ENCODE results near the gene NDUFAF7.

DNA sequence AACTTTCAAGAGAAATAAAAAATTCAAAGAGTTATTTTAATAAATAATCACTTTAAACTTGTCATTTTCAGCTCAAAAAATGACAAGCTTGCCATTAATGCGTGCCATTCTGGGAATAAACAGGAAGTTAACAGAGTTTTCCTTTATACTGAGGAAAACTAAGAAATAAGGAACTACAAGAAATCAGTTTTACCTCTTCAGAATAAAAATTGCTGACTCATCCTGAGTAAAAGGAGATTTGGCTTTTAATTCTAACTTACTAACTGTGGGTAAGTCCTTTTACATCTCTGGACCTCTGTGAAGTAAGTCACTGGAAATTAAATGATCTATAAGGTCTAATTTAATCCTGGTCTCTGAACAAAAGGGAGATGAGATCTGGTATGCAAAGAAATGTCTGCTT lies 16.2 kb upstream of the NDUFAF7 start:
- TF ChIP-seq, protein P1, sequence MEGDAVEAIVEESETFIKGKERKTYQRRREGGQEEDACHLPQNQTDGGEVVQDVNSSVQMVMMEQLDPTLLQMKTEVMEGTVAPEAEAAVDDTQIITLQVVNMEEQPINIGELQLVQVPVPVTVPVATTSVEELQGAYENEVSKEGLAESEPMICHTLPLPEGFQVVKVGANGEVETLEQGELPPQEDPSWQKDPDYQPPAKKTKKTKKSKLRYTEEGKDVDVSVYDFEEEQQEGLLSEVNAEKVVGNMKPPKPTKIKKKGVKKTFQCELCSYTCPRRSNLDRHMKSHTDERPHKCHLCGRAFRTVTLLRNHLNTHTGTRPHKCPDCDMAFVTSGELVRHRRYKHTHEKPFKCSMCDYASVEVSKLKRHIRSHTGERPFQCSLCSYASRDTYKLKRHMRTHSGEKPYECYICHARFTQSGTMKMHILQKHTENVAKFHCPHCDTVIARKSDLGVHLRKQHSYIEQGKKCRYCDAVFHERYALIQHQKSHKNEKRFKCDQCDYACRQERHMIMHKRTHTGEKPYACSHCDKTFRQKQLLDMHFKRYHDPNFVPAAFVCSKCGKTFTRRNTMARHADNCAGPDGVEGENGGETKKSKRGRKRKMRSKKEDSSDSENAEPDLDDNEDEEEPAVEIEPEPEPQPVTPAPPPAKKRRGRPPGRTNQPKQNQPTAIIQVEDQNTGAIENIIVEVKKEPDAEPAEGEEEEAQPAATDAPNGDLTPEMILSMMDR (IDR thresholded peaks at IDR 0.05): no peak
- TF ChIP-seq POLR2A (IDR thresholded peaks at IDR 0.05) (no peak), EP300 (IDR thresholded peaks at IDR 0.05) (no peak), POLR2AphosphoS5 (IDR thresholded peaks at IDR 0.05) (no peak)

All from suprapubic skin (tissue), 4 donors.